Measurements from ENCODE around the gene CTBP2. TPM values are rescaled to one million over a fixed set of nuclear protein-coding genes. Genes with fewer than 3 reads are reported as not detected.

Gene CTBP2
- total RNA-seq, 1 donor from 2014 or later: 73.0 TPM

GRCh38 chr10:125066764-125067450 is 93.5 kb downstream of the CTBP2 start:
- Histone ChIP-seq H3K4me3 (no peak overlapping the region), H3K36me3 (peaks cover 6% of the 10 kb centered on the region), H3K27me3 (ENCODE audit: low read depth) (no peaks in the 10 kb centered on the region), H3K9me3 (no peaks in the 10 kb centered on the region), H3K4me1 (peaks cover 37% of the 10 kb centered on the region), H3K27ac (no peak overlapping the region)
- no peak for ATAC-seq
- no peak for DNase-seq
- intact Hi-C loops (cut with DNase I): no loop called here
- no peak for TF ChIP-seq CTCF (IDR thresholded peaks at IDR 0.05)

- H3K36me3 ChIP-seq: peaks cover 4% of the 10 kb centered on the region
- ATAC-seq (peak; percentile 48 to 59), DNase-seq (no peak)
- H3K4me1 ChIP-seq: peaks cover 57% of the 10 kb centered on the region
- intact Hi-C loops (cut with DNase I): no loop called here
- H3K9me3 ChIP-seq: no peaks in the 10 kb centered on the region
- H3K27ac ChIP-seq: peak overlapping the region; percentile 54
- TF ChIP-seq CTCF (IDR thresholded peaks at IDR 0.05): no peak
- H3K27me3 ChIP-seq (ENCODE audit: low read depth): no peaks in the 10 kb centered on the region
- no peak overlapping the region for H3K4me3 ChIP-seq
Measured at GRCh38 chr10:125064681-125065492, 95.5 kb downstream of the CTBP2 start.

- Histone ChIP-seq H3K27me3 (ENCODE audit: low read depth) (no peaks in the 10 kb centered on the region), H3K27ac (no peak overlapping the region), H3K36me3 (peaks cover 4% of the 10 kb centered on the region), H3K4me3 (no peak overlapping the region), H3K4me1 (peaks cover 72% of the 10 kb centered on the region), H3K9me3 (no peaks in the 10 kb centered on the region)
- DNase-seq (no peak), ATAC-seq (no peak)
- intact Hi-C loops (cut with DNase I): no loop called here
- TF ChIP-seq CTCF (IDR thresholded peaks at IDR 0.05): no peak
Measured at GRCh38 chr10:125063256-125063925, 97.0 kb downstream of the CTBP2 start.

GRCh38 chr10:125062914-125063230 is 97.5 kb downstream of the CTBP2 start:
- Histone ChIP-seq H3K27ac (no peak overlapping the region), H3K36me3 (peaks cover 4% of the 10 kb centered on the region), H3K27me3 (ENCODE audit: low read depth) (no peaks in the 10 kb centered on the region), H3K4me3 (no peak overlapping the region), H3K9me3 (no peaks in the 10 kb centered on the region), H3K4me1 (peaks cover 78% of the 10 kb centered on the region)
- ATAC-seq (no peak), DNase-seq (no peak)
- no peak for TF ChIP-seq CTCF (IDR thresholded peaks at IDR 0.05)
- intact Hi-C loops (cut with DNase I): no loop called here

- Histone ChIP-seq H3K9me3 (no peaks in the 10 kb centered on the region), H3K4me3 (no peak overlapping the region), H3K27ac (peak overlapping the region; percentile 76), H3K4me1 (peaks cover 83% of the 10 kb centered on the region), H3K36me3 (peaks cover under 1% of the 10 kb centered on the region), H3K27me3 (ENCODE audit: low read depth) (no peaks in the 10 kb centered on the region)
- no peak for TF ChIP-seq CTCF (IDR thresholded peaks at IDR 0.05)
- no peak for ATAC-seq
- DNase-seq: no peak
- intact Hi-C loops (cut with DNase I): no loop called here
Measured at GRCh38 chr10:125062227-125062913, 98.0 kb downstream of the CTBP2 start.

All from lower lobe of right lung (tissue), 2 donors.